ENCODE results near the gene FLNC. TPM values are rescaled to one million over a fixed set of nuclear protein-coding genes. Genes with fewer than 3 reads are reported as not detected.
A peak's percentile ranks its signal among the peaks of the same experiment; 100 is the strongest.

Gene FLNC
- total and polyA plus RNA-seq, 2 experiments from 2014 or later: 46.6 to 60.7 TPM

DNA sequence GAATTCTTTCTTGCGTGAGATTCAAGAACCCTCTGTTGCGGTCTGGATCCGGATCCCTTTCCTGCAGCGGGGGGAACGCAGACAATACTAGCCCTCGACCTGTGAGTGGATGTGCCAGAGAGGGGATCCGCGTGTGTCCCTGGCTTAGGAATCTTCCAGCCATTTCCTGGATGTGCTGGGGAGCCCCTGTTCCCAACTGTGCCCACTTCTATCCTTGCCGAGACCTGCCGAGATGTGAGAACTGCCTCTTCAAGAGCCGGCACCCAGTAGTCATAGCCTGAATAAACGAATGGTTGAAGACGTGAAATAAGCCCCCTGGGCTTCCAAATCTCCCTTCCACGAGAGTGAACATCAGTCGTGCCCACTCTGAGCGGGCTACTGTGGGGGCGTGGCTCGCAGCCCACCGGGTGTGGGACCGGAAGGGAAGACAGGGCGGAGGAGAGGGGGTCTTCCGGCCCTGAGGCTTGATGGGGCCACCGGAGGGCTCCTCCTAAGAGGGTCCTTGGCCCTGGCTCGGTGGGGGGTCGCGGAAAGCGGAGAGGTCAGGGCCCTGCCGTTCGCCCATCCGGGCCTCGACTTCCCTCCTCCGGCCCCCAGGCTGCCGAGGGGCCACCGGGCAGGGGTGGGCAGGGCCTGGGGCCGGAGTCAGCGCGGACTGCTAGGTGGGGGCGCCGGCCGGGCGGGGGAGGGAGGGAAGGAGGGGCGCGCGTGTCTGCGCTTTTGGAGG is 39.7 kb upstream of the FLNC start:
- Histone ChIP-seq H3K27ac (no peak overlapping the region), H3K4me3 (peak overlapping the region; percentile 93), H4K20me1 (ENCODE audit: insufficient read depth, poor library complexity, severe bottlenecking) (no peaks in the 10 kb centered on the region), H3K4me1 (ENCODE audit: insufficient read depth) (peaks cover 11% of the 10 kb centered on the region), H3K79me2 (no peaks in the 10 kb centered on the region), H3K4me2 (peak overlapping the region; percentile 99), H3K36me3 (replicated peaks; ENCODE audit: insufficient read depth, low read depth) (no peaks in the 10 kb centered on the region), H3K9me3 (ENCODE audit: low read depth) (no peaks in the 10 kb centered on the region), H2AFZ (peak overlapping the region; percentile 100), H3K9me2 (replicated peaks; ENCODE audit: insufficient read depth) (no peaks in the 10 kb centered on the region), H3K27me3 (peaks cover 7% of the 10 kb centered on the region)
- no peak for DNase-seq (ENCODE audit: low spot score)
- WGBS (ENCODE audit: low lambda C conversion rate, missing lambda C conversion rate): 12% methylated on average over 33 of the region's 45 CpGs
- no peak for TF ChIP-seq EZH2 (IDR thresholded peaks at IDR 0.05; ENCODE audit: borderline replicate concordance)
- TF ChIP-seq CTCF (IDR thresholded peaks at IDR 0.05; ENCODE audit: poor library complexity): no peak
- TF ChIP-seq EZH2phosphoT487 (IDR thresholded peaks at IDR 0.05; ENCODE audit: low read depth, severe bottlenecking, unreplicated experiment): no peak

- TF ChIP-seq EZH2phosphoT487 (IDR thresholded peaks at IDR 0.05; ENCODE audit: low read depth, severe bottlenecking, unreplicated experiment): no peak
- no peak for TF ChIP-seq EZH2 (IDR thresholded peaks at IDR 0.05; ENCODE audit: borderline replicate concordance)
- TF ChIP-seq CTCF (IDR thresholded peaks at IDR 0.05; ENCODE audit: poor library complexity): no peak
- WGBS (ENCODE audit: low lambda C conversion rate, missing lambda C conversion rate): 1% methylated on average over 31 of the region's 80 CpGs
- Histone ChIP-seq H2AFZ (peak within 1 kb of the TSS; percentile 100), H3K9me3 (ENCODE audit: low read depth) (no peaks in the 10 kb centered on the region), H3K4me1 (ENCODE audit: insufficient read depth) (peaks cover 11% of the 10 kb centered on the region), H3K9me2 (replicated peaks; ENCODE audit: insufficient read depth) (no peaks in the 10 kb centered on the region), H3K4me2 (peak within 1 kb of the TSS; percentile 99), H3K36me3 (replicated peaks; ENCODE audit: insufficient read depth, low read depth) (no peaks in the 10 kb centered on the region), H3K27me3 (peaks cover 7% of the 10 kb centered on the region), H3K4me3 (peak within 1 kb of the TSS; percentile 93), H3K27ac (no peak within 1 kb of the TSS), H3K79me2 (no peaks in the 10 kb centered on the region), H4K20me1 (ENCODE audit: insufficient read depth, poor library complexity, severe bottlenecking) (no peaks in the 10 kb centered on the region)
- peak; percentile 87 for DNase-seq (ENCODE audit: low spot score)
These were observed 38.9 kb upstream of the FLNC start, which contains the start of gene CCDC136 for GRCh38 chr7:128791121-128791971. CCDC136 (plus strand) TSS chr7:128791968; CDS start chr7:128792412, 444 bp downstream.

DNA sequence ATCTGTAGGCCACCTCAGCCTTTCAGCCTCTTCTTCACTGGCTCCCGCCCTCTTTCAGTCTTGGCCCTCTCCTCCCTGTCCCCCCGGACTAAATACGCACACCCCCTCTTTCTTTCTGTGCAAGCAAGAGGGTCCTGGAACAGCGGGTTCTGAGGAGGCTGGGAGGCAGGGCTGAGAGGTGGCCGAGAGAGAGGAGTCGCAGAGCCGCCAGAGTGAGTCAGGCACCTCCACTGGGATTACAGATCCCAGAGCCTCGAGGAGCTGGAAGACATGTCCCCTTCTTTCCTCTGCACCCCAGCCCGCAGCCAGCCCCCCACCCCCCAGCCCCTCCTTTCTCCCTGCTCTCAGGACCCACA is 38.3 kb upstream of the FLNC start:
- peak; percentile 38 for DNase-seq (ENCODE audit: low spot score)
- peak overlapping the region; percentile 93 for H3K4me3 ChIP-seq
- TF ChIP-seq EZH2phosphoT487 (IDR thresholded peaks at IDR 0.05; ENCODE audit: low read depth, severe bottlenecking, unreplicated experiment): no peak
- TF ChIP-seq CTCF (IDR thresholded peaks at IDR 0.05; ENCODE audit: poor library complexity): no peak
- TF ChIP-seq EZH2 (IDR thresholded peaks at IDR 0.05; ENCODE audit: borderline replicate concordance): no peak
- H3K27ac ChIP-seq: no peak overlapping the region
- no peaks in the 10 kb centered on the region for H4K20me1 ChIP-seq (ENCODE audit: insufficient read depth, poor library complexity, severe bottlenecking)
- peak overlapping the region; percentile 99 for H3K4me2 ChIP-seq
- H3K79me2 ChIP-seq: no peaks in the 10 kb centered on the region
- no peaks in the 10 kb centered on the region for H3K36me3 ChIP-seq (replicated peaks; ENCODE audit: insufficient read depth, low read depth)
- H3K9me3 ChIP-seq (ENCODE audit: low read depth): no peaks in the 10 kb centered on the region
- H3K27me3 ChIP-seq: peaks cover 7% of the 10 kb centered on the region
- no peaks in the 10 kb centered on the region for H3K9me2 ChIP-seq (replicated peaks; ENCODE audit: insufficient read depth)
- H2AFZ ChIP-seq: peak overlapping the region; percentile 100
- WGBS (ENCODE audit: low lambda C conversion rate, missing lambda C conversion rate): 0% methylated on average over 6 of the region's 9 CpGs
- peaks cover 11% of the 10 kb centered on the region for H3K4me1 ChIP-seq (ENCODE audit: insufficient read depth)

Measured in hepatocyte (in vitro differentiated cells).